H1 (cell line): ENCODE measurements around the gene RPL26. TPM values are rescaled to one million over a fixed set of nuclear protein-coding genes. Genes with fewer than 3 reads are reported as not detected.
A peak's percentile ranks its signal among the peaks of the same experiment; 100 is the strongest.

Experiments used
- CTCF ChIA-PET: fragments of 300-600 bp; sonication (Branson Sonifier 250); formaldehyde crosslinking; loops from one replicate; lab custom pipeline; 2021; ENCODE audit not compliant: partially characterized antibody; lab: Charles Lee
- POLR2A ChIA-PET: fragments of 300-600 bp; sonication (Branson Sonifier 250); formaldehyde crosslinking; loops from one replicate; lab custom pipeline; 2021; ENCODE audit warnings: inconsistent platforms; ENCODE audit not compliant: partially characterized antibody; lab: Charles Lee
- DNase-seq, 2 experiments: peaks; one replicate each; pipeline versions ENCODE4 v3.0.0 to v3.0.0-alpha.2; 2010 to 2022; ENCODE audit warnings: low spot score in 2 of 2, low read depth in 1 of 2, mixed read lengths in 1 of 2
- FAIRE-seq: peaks from 2 replicates; lab custom pipeline; 2011; peaks lifted over from hg19 to GRCh38; lab: Jason Lieb, UNC
- H2AFZ ChIP-seq: 2 replicates; pipeline ENCODE4 v1.8.1; 2012; ENCODE audit warnings: low read length, inconsistent platforms
- H2AK5ac ChIP-seq: 2 replicates; pipeline ENCODE4 v1.6.1; 2013; ENCODE audit warnings: low read depth, low read length
- H2BK120ac ChIP-seq: replicated peaks from 2 replicates; pipeline ENCODE3; 2013; ENCODE audit warnings: low read depth, low read length, inconsistent platforms
- H2BK12ac ChIP-seq: 2 replicates; pipeline ENCODE4 v1.6.1; 2013; ENCODE audit warnings: low read depth, low read length
- H2BK15ac ChIP-seq: 2 replicates; pipeline ENCODE4 v1.6.1; 2013; ENCODE audit warnings: low read length
- H2BK20ac ChIP-seq: 2 replicates; pipeline ENCODE4 v1.6.1; 2013; ENCODE audit warnings: low read length
- H2BK5ac ChIP-seq: 2 replicates; pipeline ENCODE4 v1.6.1; 2013; ENCODE audit warnings: low read depth, low read length
- H3K14ac ChIP-seq: 2 replicates; pipeline ENCODE4 v1.6.1; 2013; ENCODE audit warnings: inconsistent platforms; ENCODE audit not compliant: insufficient read length
- H3K18ac ChIP-seq: 2 replicates; pipeline ENCODE4 v1.6.1; 2013; ENCODE audit warnings: low read length; ENCODE audit errors: extremely low read depth
- H3K23ac ChIP-seq: 2 replicates; pipeline ENCODE4 v1.6.1; 2013; ENCODE audit warnings: inconsistent platforms; ENCODE audit not compliant: insufficient read length
- H3K23me2 ChIP-seq: 2 replicates; pipeline ENCODE4 v1.6.1; 2013; ENCODE audit warnings: low read depth, low read length
- H3K27ac ChIP-seq: 2 replicates; pipeline ENCODE4 v1.6.1; 2011; ENCODE audit warnings: low read depth, low read length, inconsistent platforms
- H3K27me3 ChIP-seq, 4 experiments: replicated peaks in 1 of 4; 1 replicate in 1 of 4; 2 replicates in 3 of 4; pipeline versions ENCODE4 v1.6.1 to v1.8.1; 2011 to 2013; ENCODE audit warnings: low read length in 3 of 4, mild to moderate bottlenecking in 3 of 4, inconsistent platforms in 2 of 4, mixed read lengths in 2 of 4, moderate library complexity in 1 of 4; ENCODE audit not compliant: control insufficient read depth in 3 of 4, insufficient read depth in 3 of 4; ENCODE audit errors: extremely low read depth in 1 of 4
- H3K36me3 ChIP-seq, 4 experiments: 2 replicates each; pipeline versions ENCODE4 v1.6.1 to v1.8.1; 2011 to 2013; ENCODE audit warnings: mild to moderate bottlenecking in 4 of 4, low read length in 3 of 4, moderate library complexity in 2 of 4, control low read depth in 1 of 4, inconsistent platforms in 1 of 4; ENCODE audit not compliant: insufficient read depth in 4 of 4, control insufficient read depth in 2 of 4
- H3K4ac ChIP-seq: replicated peaks from 2 replicates; pipeline ENCODE3; 2013; ENCODE audit warnings: low read length, low read depth, mixed read lengths, inconsistent platforms; ENCODE audit not compliant: insufficient read length
- H3K4me1 ChIP-seq, 4 experiments: replicated peaks in 1 of 4; 1 replicate in 1 of 4; 2 replicates in 3 of 4; pipeline versions ENCODE4 v1.6.1 to v1.8.1; 2011 to 2013; ENCODE audit warnings: low read length in 3 of 4, inconsistent platforms in 2 of 4, mixed read lengths in 1 of 4; ENCODE audit not compliant: insufficient read depth in 4 of 4, control insufficient read depth in 3 of 4
- H3K4me2 ChIP-seq, 2 experiments: 2 replicates each; pipeline versions ENCODE4 v1.6.1 to v1.8.1; 2011 to 2013; ENCODE audit warnings: low read depth in 2 of 2, low read length in 2 of 2, control low read depth in 1 of 2, inconsistent platforms in 1 of 2, mild to moderate bottlenecking in 1 of 2; ENCODE audit not compliant: insufficient read depth in 1 of 2
- H3K4me3 ChIP-seq, 4 experiments: fragments of 200-600, 300-600 bp in 1 of 4; sonication (generic), shearing (Covaris generic), sonication (Bioruptor Twin) in 1 of 4; 2 replicates each; pipeline versions ENCODE4 v1.5.1 to v1.8.1; 2011 to 2016; ENCODE audit warnings: low read length in 4 of 4, low read depth in 3 of 4, control low read depth in 2 of 4, inconsistent platforms in 2 of 4, mild to moderate bottlenecking in 2 of 4, mixed read lengths in 1 of 4, moderate library complexity in 1 of 4; ENCODE audit not compliant: insufficient read depth in 2 of 4; ENCODE audit errors: extremely low read depth in 1 of 4
- H3K56ac ChIP-seq: replicated peaks from 2 replicates; pipeline ENCODE3; 2013; ENCODE audit warnings: low read depth, mild to moderate bottlenecking, mixed read lengths, low read length, inconsistent platforms; ENCODE audit not compliant: insufficient read length
- H3K79me1 ChIP-seq: 2 replicates; pipeline ENCODE4 v1.6.1; 2013; ENCODE audit warnings: low read depth, low read length, control low read depth
- H3K79me2 ChIP-seq, 2 experiments: 2 replicates each; pipeline versions ENCODE4 v1.6.1 to v1.8.1; 2012 to 2013; ENCODE audit warnings: low read length in 2 of 2, mild to moderate bottlenecking in 2 of 2, inconsistent platforms in 1 of 2; ENCODE audit not compliant: insufficient read depth in 2 of 2, control insufficient read depth in 1 of 2
- H3K9ac ChIP-seq, 4 experiments: replicated peaks in 1 of 4; 1 replicate in 1 of 4; 2 replicates in 3 of 4; pipeline versions ENCODE4 v1.6.1 to v1.8.1; 2011 to 2013; ENCODE audit warnings: low read depth in 3 of 4, low read length in 3 of 4, control low read depth in 2 of 4, mild to moderate bottlenecking in 2 of 4, moderate library complexity in 2 of 4, inconsistent platforms in 1 of 4; ENCODE audit errors: extremely low read depth in 1 of 4
- H3K9me3 ChIP-seq, 2 experiments: 2 replicates each; pipeline versions ENCODE4 v1.6.1 to v1.8.1; 2012 to 2013; ENCODE audit warnings: mild to moderate bottlenecking in 2 of 2, moderate library complexity in 2 of 2, control low read depth in 1 of 2, inconsistent platforms in 1 of 2, low read depth in 1 of 2, low read length in 1 of 2, mixed read lengths in 1 of 2; ENCODE audit not compliant: insufficient read depth in 2 of 2
- H4K20me1 ChIP-seq, 2 experiments: replicated peaks in 1 of 2; 2 replicates each; pipeline versions ENCODE3 to v1.8.1; 2011 to 2013; ENCODE audit warnings: inconsistent platforms in 2 of 2, low read length in 2 of 2, mild to moderate bottlenecking in 1 of 2; ENCODE audit not compliant: insufficient read depth in 2 of 2, control insufficient read depth in 1 of 2
- H4K5ac ChIP-seq: 2 replicates; pipeline ENCODE4 v1.6.1; 2013; ENCODE audit warnings: low read length, low read depth, mixed read lengths, inconsistent platforms; ENCODE audit not compliant: insufficient read length
- H4K8ac ChIP-seq: 2 replicates; pipeline ENCODE4 v1.8.0; 2013; ENCODE audit warnings: mild to moderate bottlenecking, moderate library complexity, low read length, inconsistent platforms; ENCODE audit not compliant: insufficient read depth; ENCODE audit errors: extremely low read depth
- H4K91ac ChIP-seq: replicated peaks from 2 replicates; pipeline ENCODE3; 2013; ENCODE audit warnings: low read length, mixed read lengths, inconsistent platforms; ENCODE audit not compliant: insufficient read length
- EGR1 ChIP-seq: IDR thresholded peaks from 2 replicates; pipeline ENCODE4 v1.6.1; 2011; ENCODE audit warnings: low read depth, low read length, borderline replicate concordance
- EZH2 ChIP-seq: fragments of 200-600 bp; sonication (generic); IDR thresholded peaks from 2 replicates; pipeline ENCODE4 v1.7.1; 2012; ENCODE audit warnings: low read depth, mild to moderate bottlenecking, moderate library complexity, low read length, inconsistent platforms; ENCODE audit not compliant: severe bottlenecking
- JUND ChIP-seq: IDR thresholded peaks from 2 replicates; pipeline ENCODE4 v1.6.1; 2011; ENCODE audit warnings: mild to moderate bottlenecking, improper control_type of control experiment, low read length
- MAFK ChIP-seq: IDR thresholded peaks from 2 replicates; pipeline ENCODE4 v1.6.1; 2012; ENCODE audit warnings: low read depth, mild to moderate bottlenecking, improper control_type of control experiment, low read length
- RXRA ChIP-seq: IDR thresholded peaks from 2 replicates; pipeline ENCODE4 v1.6.1; 2011; ENCODE audit warnings: low read depth, mild to moderate bottlenecking, low read length, moderate library complexity; ENCODE audit not compliant: insufficient read depth
- SP2 ChIP-seq: IDR thresholded peaks from 2 replicates; pipeline ENCODE4 v1.6.1; 2012; ENCODE audit warnings: mild to moderate bottlenecking, low read length, inconsistent platforms
- TBP ChIP-seq: IDR thresholded peaks from 2 replicates; pipeline ENCODE4 v1.6.1; 2011; ENCODE audit warnings: low read depth, low read length, improper control_type of control experiment
- TCF12 ChIP-seq: IDR thresholded peaks from 2 replicates; pipeline ENCODE4 v1.6.1; 2011; ENCODE audit warnings: low read depth, mild to moderate bottlenecking, low read length
- WGBS, 2 experiments: shearing (Covaris generic) in 1 of 2; methylation state at CpG; one replicate each; pipeline versions ENCODE4 v1.1.6 to v1.1.7; 2013 to 2015; ENCODE audit warnings: low lambda C conversion rate in 2 of 2, mixed read lengths in 2 of 2, inconsistent platforms in 1 of 2, low coverage in 1 of 2, missing lambda C conversion rate in 1 of 2; ENCODE audit not compliant: insufficient replicate concordance in 2 of 2, insufficient coverage in 1 of 2, insufficient read length in 1 of 2; ENCODE audit errors: extremely low coverage in 1 of 2, missing lambda C conversion rate in 1 of 2; 5-methylcytosine and 5-hydroxymethylcytosine counted together
- polyA plus RNA-seq, 7 experiments: library from polyadenylated mRNA; depleted of rRNA in 3 of 7; stranded (reverse) in 5 of 7; unstranded in 2 of 7; fragments of >200 nt in 5 of 7; fragments of 200-250 nt in 2 of 7; gene quantifications; 1 replicate in 5 of 7; 2 replicates in 1 of 7; 4 replicates in 1 of 7; pipeline versions ENCODE4 v1.2.1 to v1.2.3, GENCODE V29; 2011 to 2013; ENCODE audit warnings: missing spikeins in 2 of 7, mixed read lengths in 2 of 7
- total RNA-seq: library from RNA; stranded (reverse); fragmentation: NEBNext Ultra II Directional; extraction: Animal tissue kit (Norgen Biotek cat#: 25700); gene quantifications from 2 replicates; pipeline ENCODE4 v1.2.1, GENCODE V29; 2021
- TF ChIP-seq, protein P1 (sequence below): IDR thresholded peaks from 2 replicates; pipeline ENCODE4 v1.6.1; 2011; ENCODE audit warnings: low read depth, mild to moderate bottlenecking, low read length; ENCODE audit not compliant: insufficient read depth
- TF ChIP-seq, protein P2 (sequence below): IDR thresholded peaks from 2 replicates; pipeline ENCODE4 v1.6.1; 2012; ENCODE audit warnings: inconsistent platforms

Gene RPL26
- total and polyA plus RNA-seq, 2 of the 8 experiments (the other 6 are each of a cell fraction or from before 2014, with no cell fraction given), result 1,963 to 2,554 TPM

GRCh38 chr17:8387914-8388651 is 5.1 kb upstream of the RPL26 start:
- peaks cover 4 to 12% (median 7%) of the 10 kb centered on the region in 4 experiments for H3K4me1 ChIP-seq
- no peak overlapping the region for H3K14ac ChIP-seq
- H2BK120ac ChIP-seq, result no peak overlapping the region
- no peaks in the 10 kb centered on the region for H3K9me3 ChIP-seq
- no peak overlapping the region for H2BK15ac ChIP-seq
- WGBS, 2 experiments, result 82% methylated on average over 7 of the region's 7 CpGs; no CpG with 5 or more reads in 1 of the 2 experiments
- no peak overlapping the region; a peak in 1 of 7 replicates for H3K9ac ChIP-seq
- H2BK20ac ChIP-seq, result no peak overlapping the region
- TF ChIP-seq, protein P1, sequence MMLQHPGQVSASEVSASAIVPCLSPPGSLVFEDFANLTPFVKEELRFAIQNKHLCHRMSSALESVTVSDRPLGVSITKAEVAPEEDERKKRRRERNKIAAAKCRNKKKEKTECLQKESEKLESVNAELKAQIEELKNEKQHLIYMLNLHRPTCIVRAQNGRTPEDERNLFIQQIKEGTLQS, result no peak
- TF ChIP-seq EGR1, result no peak
- no peak for TF ChIP-seq EZH2
- TF ChIP-seq SP2, result no peak
- no peak for TF ChIP-seq RXRA
- no peak for TF ChIP-seq JUND
- TF ChIP-seq TBP, result no peak
- TF ChIP-seq, protein P2, sequence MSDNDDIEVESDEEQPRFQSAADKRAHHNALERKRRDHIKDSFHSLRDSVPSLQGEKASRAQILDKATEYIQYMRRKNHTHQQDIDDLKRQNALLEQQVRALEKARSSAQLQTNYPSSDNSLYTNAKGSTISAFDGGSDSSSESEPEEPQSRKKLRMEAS, result no peak
- no peak for TF ChIP-seq MAFK
- no peak for TF ChIP-seq TCF12
- TF ChIP-seq, all 59 proteins: peak for 0
- Histone ChIP-seq H4K20me1 (peaks cover 0 to 3% of the 10 kb centered on the region in 2 experiments), H3K27ac (no peak overlapping the region), H3K79me1 (no peaks in the 10 kb centered on the region; the same call in 1 of the 2 replicates), H2AK5ac (no peak overlapping the region), H3K36me3 (no peaks in the 10 kb centered on the region), H3K79me2 (no peaks in the 10 kb centered on the region), H2AFZ (no peak overlapping the region), H3K23ac (no peak overlapping the region), H3K18ac (no peak overlapping the region), H2BK5ac (no peak overlapping the region), H3K56ac (peak overlapping the region; percentile 30), H3K4me3 (no peak overlapping the region), H4K91ac (no peak overlapping the region), H3K4me2 (no peak overlapping the region), H3K27me3 (no peaks in the 10 kb centered on the region), H4K5ac (no peak overlapping the region), H4K8ac (no peak overlapping the region), H2BK12ac (no peak overlapping the region), H3K4ac (no peak overlapping the region), H3K23me2 (peaks cover 4% of the 10 kb centered on the region; the same call in 1 of the 2 replicates)
- ChIA-PET CTCF (interaction anchor here (1.2 kb wide), 1 partner anchor 269 kb away, joined by 3 read pairs; the partner anchor contains the start of gene ALOXE3), POLR2A (interaction anchor here (0.9 to 3.0 kb wide), 3 partner anchors 9 to 21 kb away, joined by 3 to 16 read pairs (median 4); partner anchors contain the start of genes KRABD2 and RNF222)
- no peak for DNase-seq
- FAIRE-seq, result no peak
